Mammary epithelial cell (primary cell): ENCODE measurements around the gene AGPAT2.

ENCODE experiments used
- EZH2 ChIP-seq: IDR thresholded peaks from 2 replicates; pipeline ENCODE4 v1.6.1; 2012; ENCODE audit warnings: low read length, inconsistent platforms, borderline replicate concordance
- TF ChIP-seq, protein P1 (sequence below), 2 donors: IDR thresholded peaks in 1 of 2; conservative IDR thresholded peaks in 1 of 2; 2 replicates each; pipeline ENCODE4 v1.5.1; 2011 to 2012; ENCODE audit warnings: inconsistent platforms in 2 of 2, low read length in 2 of 2, mild to moderate bottlenecking in 2 of 2, control low read depth in 1 of 2, low read depth in 1 of 2; ENCODE audit not compliant: insufficient read depth in 1 of 2; ENCODE audit errors: extremely low read depth in 1 of 2

DNA sequence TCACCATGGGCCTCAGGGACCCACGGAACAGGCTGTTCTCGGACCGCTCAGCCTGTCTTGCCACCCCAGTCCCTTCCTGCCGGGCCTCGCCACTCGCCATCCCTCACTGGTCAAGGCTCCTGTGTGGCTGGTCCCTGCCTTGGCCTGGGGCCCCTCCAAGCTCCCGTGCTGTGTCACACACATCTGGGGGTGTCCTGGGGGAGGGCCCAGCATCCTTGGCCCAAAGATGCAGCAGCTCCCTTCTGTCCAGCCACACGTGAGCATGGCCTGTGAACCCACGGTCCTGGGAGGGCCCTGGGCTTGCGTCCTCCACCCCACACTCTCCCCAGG, 25.0 kb downstream of the AGPAT2 start:
- TF ChIP-seq, protein P1, sequence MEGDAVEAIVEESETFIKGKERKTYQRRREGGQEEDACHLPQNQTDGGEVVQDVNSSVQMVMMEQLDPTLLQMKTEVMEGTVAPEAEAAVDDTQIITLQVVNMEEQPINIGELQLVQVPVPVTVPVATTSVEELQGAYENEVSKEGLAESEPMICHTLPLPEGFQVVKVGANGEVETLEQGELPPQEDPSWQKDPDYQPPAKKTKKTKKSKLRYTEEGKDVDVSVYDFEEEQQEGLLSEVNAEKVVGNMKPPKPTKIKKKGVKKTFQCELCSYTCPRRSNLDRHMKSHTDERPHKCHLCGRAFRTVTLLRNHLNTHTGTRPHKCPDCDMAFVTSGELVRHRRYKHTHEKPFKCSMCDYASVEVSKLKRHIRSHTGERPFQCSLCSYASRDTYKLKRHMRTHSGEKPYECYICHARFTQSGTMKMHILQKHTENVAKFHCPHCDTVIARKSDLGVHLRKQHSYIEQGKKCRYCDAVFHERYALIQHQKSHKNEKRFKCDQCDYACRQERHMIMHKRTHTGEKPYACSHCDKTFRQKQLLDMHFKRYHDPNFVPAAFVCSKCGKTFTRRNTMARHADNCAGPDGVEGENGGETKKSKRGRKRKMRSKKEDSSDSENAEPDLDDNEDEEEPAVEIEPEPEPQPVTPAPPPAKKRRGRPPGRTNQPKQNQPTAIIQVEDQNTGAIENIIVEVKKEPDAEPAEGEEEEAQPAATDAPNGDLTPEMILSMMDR (conservative IDR thresholded peaks at IDR 0.05 in 1 of 2, IDR thresholded peaks at IDR 0.05 in 1 of 2; ENCODE audit: extremely low read depth in 1 of 2, insufficient read depth in 1 of 2, low read depth in 1 of 2, low read length in 2 of 2) = no peak
- no peak for TF ChIP-seq EZH2
